Right lobe of liver (tissue), 4 donors: ENCODE results near the gene RDX.

ENCODE experiments used
- POLR2A ChIP-seq: fragments of 450-650 bp; IDR thresholded peaks from one replicate; pipeline ENCODE4 v1.6.1; 2017; ENCODE audit warnings: antibody characterized with exemption, mild to moderate bottlenecking
- TF ChIP-seq, protein P1 (sequence below), 4 donors: fragments of 200-600 bp in 3 of 4; fragments of 450-650 bp in 1 of 4; IDR thresholded peaks; one replicate each; pipeline versions ENCODE4 v1.5.1 to v1.8.0; 2016 to 2022; ENCODE audit warnings: antibody characterized with exemption in 4 of 4, mild to moderate bottlenecking in 2 of 4
- donor health status: DM: no; HTN: no; CAD: no.
- donor health status: DM: no; HTN: no; CAD: no.
- donor health status: DM: no; HTN: yes; CAD: no.

DNA sequence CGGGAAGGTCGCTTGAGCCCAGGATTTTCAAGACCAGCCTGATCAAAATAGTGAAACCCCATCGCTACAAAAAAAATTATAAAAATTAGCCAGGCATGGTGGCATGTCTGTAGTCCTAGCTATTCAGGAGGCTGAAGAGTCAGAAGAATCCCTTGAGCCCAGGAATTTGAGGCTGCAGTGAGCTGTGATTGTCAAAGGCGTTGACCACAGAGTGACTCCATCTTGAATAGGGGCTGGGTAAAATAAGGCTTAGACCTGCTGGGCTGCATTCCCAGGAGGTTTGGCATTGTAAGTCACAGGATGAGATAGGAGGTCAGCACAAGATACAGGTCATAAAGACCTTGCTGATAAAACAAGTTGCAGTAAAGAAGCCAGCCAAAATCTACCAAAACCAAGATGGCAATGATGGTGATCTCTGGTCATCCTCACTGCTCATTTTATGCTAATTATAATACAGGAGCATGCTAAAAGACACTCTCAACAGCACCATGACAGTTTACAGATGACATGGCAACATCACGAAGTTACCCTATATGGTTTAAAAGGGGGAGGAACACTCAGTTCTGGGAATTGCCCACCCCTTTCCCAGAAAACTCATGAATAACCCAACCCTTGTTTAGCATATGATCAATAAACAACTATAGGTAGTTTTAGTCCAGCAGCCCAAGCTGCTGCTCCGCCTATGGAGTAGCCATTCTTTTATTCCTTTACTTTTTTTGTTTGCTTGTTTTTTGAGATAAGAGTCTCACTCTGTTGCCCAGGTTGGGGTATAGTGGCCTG is 2.8 kb upstream of the RDX start:
- TF ChIP-seq, protein P1, sequence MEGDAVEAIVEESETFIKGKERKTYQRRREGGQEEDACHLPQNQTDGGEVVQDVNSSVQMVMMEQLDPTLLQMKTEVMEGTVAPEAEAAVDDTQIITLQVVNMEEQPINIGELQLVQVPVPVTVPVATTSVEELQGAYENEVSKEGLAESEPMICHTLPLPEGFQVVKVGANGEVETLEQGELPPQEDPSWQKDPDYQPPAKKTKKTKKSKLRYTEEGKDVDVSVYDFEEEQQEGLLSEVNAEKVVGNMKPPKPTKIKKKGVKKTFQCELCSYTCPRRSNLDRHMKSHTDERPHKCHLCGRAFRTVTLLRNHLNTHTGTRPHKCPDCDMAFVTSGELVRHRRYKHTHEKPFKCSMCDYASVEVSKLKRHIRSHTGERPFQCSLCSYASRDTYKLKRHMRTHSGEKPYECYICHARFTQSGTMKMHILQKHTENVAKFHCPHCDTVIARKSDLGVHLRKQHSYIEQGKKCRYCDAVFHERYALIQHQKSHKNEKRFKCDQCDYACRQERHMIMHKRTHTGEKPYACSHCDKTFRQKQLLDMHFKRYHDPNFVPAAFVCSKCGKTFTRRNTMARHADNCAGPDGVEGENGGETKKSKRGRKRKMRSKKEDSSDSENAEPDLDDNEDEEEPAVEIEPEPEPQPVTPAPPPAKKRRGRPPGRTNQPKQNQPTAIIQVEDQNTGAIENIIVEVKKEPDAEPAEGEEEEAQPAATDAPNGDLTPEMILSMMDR (IDR thresholded peaks at IDR 0.05): no peak
- TF ChIP-seq POLR2A: no peak
